WI38 (cell line): Measurements from ENCODE around the gene BSND.
"Not testable (repeated sequence)": the region's sequence is repeated elsewhere in the genome, so short reads cannot be mapped to it uniquely, and the experiment has no call there.

ENCODE experiments used
- H3K4me3 ChIP-seq: 2 replicates; pipeline ENCODE4 v1.5.1; 2011; ENCODE audit warnings: low read depth, mild to moderate bottlenecking, control low read depth, low read length
- TF ChIP-seq, protein P1 (sequence below): IDR thresholded peaks from 2 replicates; pipeline ENCODE4 v1.5.1; 2012; ENCODE audit warnings: low read depth, mild to moderate bottlenecking, control low read depth, low read length

Gene BSND

DNA sequence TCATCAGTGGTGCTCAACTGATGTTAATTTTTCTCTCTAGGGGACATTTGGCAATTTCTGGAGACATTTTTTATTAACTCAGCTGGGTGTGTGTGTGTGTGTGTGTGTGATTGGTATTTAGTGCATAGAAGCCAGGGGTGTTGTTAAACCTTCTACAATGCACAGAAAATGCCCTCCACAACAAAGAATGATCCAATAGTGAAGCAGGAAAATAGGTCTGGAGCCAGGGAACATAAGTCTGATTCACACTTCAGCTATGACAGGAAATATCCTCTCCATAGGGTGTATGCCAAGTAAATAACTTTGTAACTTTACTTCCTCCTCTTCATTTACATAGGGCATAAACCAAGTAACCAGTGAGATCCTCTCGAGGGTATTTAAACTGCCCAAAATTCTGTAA lies 43.4 kb upstream of the BSND start:
- no peak overlapping the region for H3K4me3 ChIP-seq
- TF ChIP-seq, protein P1, sequence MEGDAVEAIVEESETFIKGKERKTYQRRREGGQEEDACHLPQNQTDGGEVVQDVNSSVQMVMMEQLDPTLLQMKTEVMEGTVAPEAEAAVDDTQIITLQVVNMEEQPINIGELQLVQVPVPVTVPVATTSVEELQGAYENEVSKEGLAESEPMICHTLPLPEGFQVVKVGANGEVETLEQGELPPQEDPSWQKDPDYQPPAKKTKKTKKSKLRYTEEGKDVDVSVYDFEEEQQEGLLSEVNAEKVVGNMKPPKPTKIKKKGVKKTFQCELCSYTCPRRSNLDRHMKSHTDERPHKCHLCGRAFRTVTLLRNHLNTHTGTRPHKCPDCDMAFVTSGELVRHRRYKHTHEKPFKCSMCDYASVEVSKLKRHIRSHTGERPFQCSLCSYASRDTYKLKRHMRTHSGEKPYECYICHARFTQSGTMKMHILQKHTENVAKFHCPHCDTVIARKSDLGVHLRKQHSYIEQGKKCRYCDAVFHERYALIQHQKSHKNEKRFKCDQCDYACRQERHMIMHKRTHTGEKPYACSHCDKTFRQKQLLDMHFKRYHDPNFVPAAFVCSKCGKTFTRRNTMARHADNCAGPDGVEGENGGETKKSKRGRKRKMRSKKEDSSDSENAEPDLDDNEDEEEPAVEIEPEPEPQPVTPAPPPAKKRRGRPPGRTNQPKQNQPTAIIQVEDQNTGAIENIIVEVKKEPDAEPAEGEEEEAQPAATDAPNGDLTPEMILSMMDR: no peak

DNA sequence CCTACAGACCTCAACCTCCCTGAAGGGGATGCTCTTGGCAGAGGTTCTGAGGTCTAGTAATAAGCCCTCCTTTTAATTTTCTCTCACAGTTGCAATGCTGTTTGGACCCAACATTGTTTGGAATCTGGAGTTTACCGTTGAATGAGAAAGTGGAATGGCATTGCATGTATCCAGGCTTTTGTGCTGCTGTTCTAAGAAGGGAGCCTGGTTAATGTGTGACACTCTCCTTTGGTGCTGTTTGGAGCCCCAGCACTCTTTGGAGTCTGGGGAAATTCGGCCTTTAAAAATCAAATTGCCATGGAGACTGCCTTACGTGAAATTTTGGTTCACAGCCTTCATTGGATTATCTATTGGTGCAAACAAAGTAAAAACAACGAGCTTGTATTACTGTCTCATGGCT lies 42.0 kb upstream of the BSND start:
- TF ChIP-seq, protein P1: no peak
- no peak overlapping the region for H3K4me3 ChIP-seq

DNA sequence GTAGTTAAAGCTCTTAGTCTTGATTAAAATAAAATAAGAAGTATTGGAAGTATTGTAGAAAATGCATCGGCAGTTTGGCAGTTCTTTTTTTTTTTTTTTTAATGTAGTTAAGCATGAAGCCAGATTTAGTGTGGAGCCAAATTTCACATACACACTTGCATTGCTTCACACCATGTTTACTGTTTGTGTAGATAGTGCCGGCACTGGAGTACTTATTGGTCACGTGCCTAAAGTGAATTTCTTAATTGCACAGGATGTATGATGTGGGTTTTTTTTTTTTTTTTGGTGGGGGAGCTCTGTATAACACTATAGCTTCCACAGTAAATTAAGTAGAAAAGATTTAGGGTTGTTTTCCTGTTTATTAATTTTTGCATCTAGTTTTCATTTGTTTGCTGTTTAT lies 39.5 kb upstream of the BSND start:
- no peak overlapping the region for H3K4me3 ChIP-seq
- TF ChIP-seq, protein P1: no peak

DNA sequence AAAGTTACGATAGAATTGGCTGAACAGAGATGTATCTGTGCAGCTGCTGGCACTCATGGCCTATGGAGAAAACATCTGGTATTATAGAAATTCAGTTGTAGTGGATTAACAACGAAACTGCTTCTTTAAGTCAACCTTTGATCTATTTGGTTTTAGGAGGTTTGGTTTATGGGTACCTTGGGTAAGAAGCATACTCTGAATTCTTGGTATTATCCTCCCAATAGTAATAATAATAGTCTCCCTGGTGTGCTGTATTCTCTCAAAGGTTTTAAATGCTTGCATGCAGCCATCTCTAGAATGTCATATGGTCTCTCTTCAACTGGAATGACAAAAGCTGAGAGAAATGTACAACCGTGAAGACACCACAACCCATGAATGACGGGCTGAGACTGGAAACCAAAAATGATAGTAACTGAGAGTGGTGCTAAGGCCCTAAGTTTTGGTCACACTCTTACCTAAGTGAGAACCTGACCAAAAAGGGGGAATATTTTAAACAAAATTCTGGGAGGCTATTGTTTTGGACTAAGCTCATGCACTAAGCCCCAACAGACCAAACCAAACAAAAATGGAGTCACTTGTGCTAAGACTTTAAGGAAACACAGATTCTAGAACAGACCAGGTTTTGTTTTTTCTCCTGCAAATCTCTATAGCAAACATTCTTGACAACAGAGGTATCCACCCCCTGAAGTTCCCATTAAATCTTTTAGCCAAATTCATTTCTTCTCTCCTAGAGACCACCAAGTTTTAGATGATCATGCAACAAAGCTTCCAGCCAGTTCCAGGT lies 35.9 kb upstream of the BSND start:
- H3K4me3 ChIP-seq: no peak overlapping the region
- TF ChIP-seq, protein P1: no peak

DNA sequence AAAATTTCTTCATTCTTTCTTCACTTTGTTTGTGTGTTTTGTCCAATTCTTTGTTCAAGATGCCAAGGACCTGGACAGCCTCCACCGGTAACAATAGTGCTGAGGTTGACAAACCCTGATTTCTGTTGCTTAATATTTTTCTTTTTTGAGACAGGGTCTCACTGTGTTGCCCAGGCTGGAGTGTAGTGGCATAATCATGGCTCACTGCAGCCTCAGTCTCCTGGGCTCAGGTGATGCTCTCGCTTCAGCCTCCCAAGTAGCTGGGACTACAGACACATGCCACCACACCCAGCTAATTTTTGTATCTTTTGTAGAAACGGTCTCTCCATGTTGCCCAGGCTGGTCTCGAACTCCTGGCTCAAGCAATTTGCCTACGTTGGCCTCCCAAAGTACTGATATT lies 34.9 kb upstream of the BSND start:
- not testable (repeated sequence) for H3K4me3 ChIP-seq

DNA sequence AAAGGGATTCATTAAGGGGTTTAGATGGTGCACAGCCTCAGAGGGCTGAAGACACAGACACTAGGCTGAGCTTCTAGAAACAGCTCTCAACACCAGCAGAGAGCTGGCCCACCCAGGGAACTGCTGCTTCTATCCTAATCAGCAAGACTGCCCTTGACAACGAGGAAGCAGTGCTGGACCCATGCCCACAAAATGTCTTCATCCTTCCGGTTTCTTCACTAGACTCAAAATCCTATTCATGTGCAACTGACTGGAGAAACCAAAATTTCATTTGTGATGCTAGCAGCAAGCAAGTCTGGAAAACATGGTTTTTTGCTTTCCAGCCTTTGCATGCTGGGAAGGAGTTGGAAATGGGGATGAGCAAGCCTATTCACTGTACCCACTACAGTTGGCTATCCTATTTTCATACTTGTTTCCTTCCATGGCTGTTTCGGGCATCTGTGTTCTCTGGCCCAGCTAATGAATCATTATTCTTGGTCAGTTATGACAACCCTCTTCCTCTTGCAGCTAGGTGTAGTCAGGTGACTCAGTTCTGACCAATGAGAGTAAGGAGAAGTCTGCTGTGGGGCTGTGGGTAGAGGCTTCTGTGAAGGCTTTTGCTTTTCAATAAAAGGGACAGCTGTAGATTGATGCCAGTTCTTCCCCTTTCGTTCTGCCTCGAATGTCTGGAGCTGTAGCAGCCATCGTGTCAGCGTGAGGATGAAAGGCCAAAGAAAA lies 33.0 kb upstream of the BSND start:
- TF ChIP-seq, protein P1: no peak
- no peak overlapping the region for H3K4me3 ChIP-seq

DNA sequence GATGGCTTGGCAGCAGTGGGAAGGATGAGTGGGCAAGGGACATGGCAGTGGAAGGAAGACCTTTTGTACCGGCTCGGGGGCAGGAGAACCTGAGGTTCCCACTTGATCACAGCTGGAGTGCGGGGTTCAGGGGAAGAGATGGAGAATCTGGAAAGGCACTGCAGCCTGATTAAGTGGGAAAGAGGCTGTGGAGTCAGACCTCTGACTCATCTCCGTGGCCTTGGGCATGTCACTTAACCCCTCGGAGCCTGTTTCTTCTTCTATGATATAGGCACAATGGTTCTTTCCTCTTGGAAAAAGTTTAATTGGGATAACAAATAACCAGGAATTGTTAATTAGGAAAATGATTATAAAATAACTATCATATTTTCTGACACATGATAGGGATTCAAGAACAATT lies 31.4 kb upstream of the BSND start:
- no peak overlapping the region for H3K4me3 ChIP-seq
- TF ChIP-seq, protein P1: no peak
